K562 (cell line): ENCODE measurements around the gene SLC1A3. TPM values are rescaled to one million over a fixed set of nuclear protein-coding genes. Genes with fewer than 3 reads are reported as not detected.

Source experiments
- ATAC-seq: fragments of 200-7000 bp; cut with Tn5 transposase; 3 replicates; pipeline ENCODE4 v1.9.1; 2020; ENCODE audit warnings: moderate library complexity
- BruUV-seq: library from RNA; stranded (reverse); fragments of 400-500 nt; replicated peaks from 2 replicates; lab custom pipeline; 2021; lab: Mats Ljungman, UMichigan
- CTCF ChIA-PET: fragments of 300-600 bp; formaldehyde crosslinking; extraction: SDS; loops from one replicate; lab custom pipeline; 2021; ENCODE audit warnings: low intra/inter-chr PET ratio; lab: Yijun Ruan, JAX
- POLR2A ChIA-PET: fragments of 300-600, 350-650 bp; sonication (Branson Sonifier 250); formaldehyde crosslinking; extraction: SDS; loops from one replicate; lab custom pipeline; 2021; ENCODE audit warnings: antibody characterized with exemption, inconsistent platforms; lab: Yijun Ruan, JAX
- DNase-seq, 4 experiments: peaks; one replicate each; pipeline versions ENCODE4 v3.0.0 to v3.0.0-alpha.2; 2011 to 2018; ENCODE audit warnings: low spot score in 3 of 4, mixed read lengths in 3 of 4; ENCODE audit errors: extremely low read depth in 1 of 4
- FAIRE-seq: peaks from 2 replicates; lab custom pipeline; 2011; peaks lifted over from hg19 to GRCh38; lab: Jason Lieb, UNC
- H2AFZ ChIP-seq: 2 replicates; pipeline ENCODE4 v1.6.0; 2011; ENCODE audit warnings: low read depth, low read length, control low read depth, inconsistent platforms
- H3K27ac ChIP-seq: fragments of 200-600 bp; 3 replicates; pipeline ENCODE4 v1.8.0; 2011; ENCODE audit warnings: low read depth, mild to moderate bottlenecking, control low read depth, inconsistent platforms, low read length, moderate library complexity, mixed read lengths; ENCODE audit errors: extremely low read depth
- H3K27me3 ChIP-seq, 2 experiments: fragments of 300-600 bp in 1 of 2; 2 replicates in 1 of 2; 3 replicates in 1 of 2; pipeline versions ENCODE4 v1.6.0 to v1.8.0; 2011; ENCODE audit warnings: inconsistent platforms in 2 of 2, low read length in 2 of 2, mild to moderate bottlenecking in 1 of 2, mixed read lengths in 1 of 2, moderate library complexity in 1 of 2; ENCODE audit not compliant: control insufficient read depth in 2 of 2, insufficient read depth in 2 of 2
- H3K36me3 ChIP-seq: fragments of 300-600 bp; 3 replicates; pipeline ENCODE4 v1.8.0; 2011; ENCODE audit warnings: mild to moderate bottlenecking, low read length, inconsistent platforms; ENCODE audit not compliant: control insufficient read depth, insufficient read depth
- H3K4me1 ChIP-seq, 2 experiments: fragments of 200-600 bp in 1 of 2; replicated peaks in 1 of 2; 2 replicates in 1 of 2; 3 replicates in 1 of 2; pipeline versions ENCODE4 v1.5.1 to v1.8.0; 2011; ENCODE audit warnings: inconsistent platforms in 2 of 2, low read length in 2 of 2, mild to moderate bottlenecking in 1 of 2, mixed read lengths in 1 of 2, moderate library complexity in 1 of 2; ENCODE audit not compliant: control insufficient read depth in 2 of 2, insufficient read depth in 2 of 2
- H3K4me2 ChIP-seq: 2 replicates; pipeline ENCODE4 v1.6.1; 2011; ENCODE audit warnings: low read length, control low read depth, inconsistent platforms, mixed read lengths; ENCODE audit not compliant: insufficient read depth
- H3K4me3 ChIP-seq: fragments of 200-600 bp; sonication (generic), shearing (Covaris generic); 2 replicates; pipeline ENCODE4 v1.5.1; 2016; ENCODE audit warnings: control low read depth, inconsistent platforms
- H3K79me2 ChIP-seq: fragments of 200-600 bp; 3 replicates; pipeline ENCODE4 v1.8.0; 2011; ENCODE audit warnings: low read length, inconsistent platforms; ENCODE audit not compliant: control insufficient read depth, insufficient read depth
- H3K9ac ChIP-seq, 2 experiments: 2 replicates each; pipeline versions ENCODE4 v1.6.0 to v1.6.1; 2011; ENCODE audit warnings: low read depth in 2 of 2, low read length in 2 of 2, control low read depth in 1 of 2, inconsistent platforms in 1 of 2, mild to moderate bottlenecking in 1 of 2, mixed read lengths in 1 of 2; ENCODE audit not compliant: insufficient read depth in 1 of 2
- H3K9me1 ChIP-seq: one replicate; pipeline ENCODE4 v1.6.0; 2011; ENCODE audit warnings: inconsistent platforms, mild to moderate bottlenecking, low read length, moderate library complexity; ENCODE audit not compliant: control insufficient read depth, insufficient read depth
- H3K9me3 ChIP-seq: replicated peaks from 2 replicates; pipeline ENCODE4 v1.5.1; 2011; ENCODE audit warnings: low read depth, low read length, inconsistent platforms; ENCODE audit not compliant: control insufficient read depth, insufficient read depth
- H4K20me1 ChIP-seq: replicated peaks from 2 replicates; pipeline ENCODE4 v1.6.1; 2011; ENCODE audit warnings: low read length, inconsistent platforms, mixed read lengths; ENCODE audit not compliant: control insufficient read depth, insufficient read depth
- CCNT2 ChIP-seq: IDR thresholded peaks from 2 replicates; pipeline ENCODE4 v1.6.1; 2011; ENCODE audit warnings: borderline replicate concordance, low read depth, mild to moderate bottlenecking, moderate library complexity, mixed read lengths, low read length; ENCODE audit not compliant: insufficient read length; ENCODE audit errors: extremely low read depth
- CHAMP1 ChIP-seq: fragments of 450-650 bp; IDR thresholded peaks from 2 replicates; pipeline ENCODE4 v1.6.1; 2016; ENCODE audit warnings: mild to moderate bottlenecking
- EHMT2 ChIP-seq: fragments of 450-650 bp; IDR thresholded peaks from 2 replicates; pipeline ENCODE4 v1.6.1; 2018; ENCODE audit warnings: antibody characterized with exemption
- ERF ChIP-seq: fragments of 450-650 bp; formaldehyde crosslinking; IDR thresholded peaks from 2 replicates; pipeline ENCODE4 v1.4.0; 2020; ENCODE audit warnings: mild to moderate bottlenecking, mixed read lengths
- ETV1 ChIP-seq: fragments of 450-650 bp; conservative IDR thresholded peaks from 2 replicates; pipeline ENCODE4 v1.6.1; 2016; ENCODE audit warnings: missing genetic modification characterization, control low read depth, low read depth, missing compliant biosample characterization
- FOXP4 ChIP-seq: sonication (generic); formaldehyde crosslinking; IDR thresholded peaks from 2 replicates; pipeline ENCODE4 v1.8.0; 2022; ENCODE audit warnings: mild to moderate bottlenecking, missing genetic modification reagents, borderline replicate concordance
- HOXB6 ChIP-seq: fragments of 250-450 bp; sonication (Bioruptor Pico); IDR thresholded peaks from 2 replicates; pipeline ENCODE4 v1.5.1; 2022; ENCODE audit warnings: mild to moderate bottlenecking, borderline replicate concordance
- KDM2B ChIP-seq: fragments of 250-450 bp; sonication (Bioruptor Pico); IDR thresholded peaks from 2 replicates; pipeline ENCODE4 v1.8.0; 2021; ENCODE audit warnings: mild to moderate bottlenecking, moderate library complexity
- MCM2 ChIP-seq: fragments of 450-650 bp; IDR thresholded peaks from 2 replicates; pipeline ENCODE4 v1.6.1; 2017; ENCODE audit warnings: low read depth, mild to moderate bottlenecking
- SREBF2 ChIP-seq: sonication (generic); formaldehyde crosslinking; IDR thresholded peaks from 2 replicates; pipeline ENCODE4 v1.4.0; 2020; ENCODE audit warnings: mild to moderate bottlenecking, missing genetic modification reagents
- STAG1 ChIP-seq: sonication (generic); formaldehyde crosslinking; IDR thresholded peaks from 2 replicates; pipeline ENCODE4 v1.5.0; 2020; ENCODE audit warnings: missing genetic modification reagents, borderline replicate concordance
- TRIM24 ChIP-seq, 2 experiments: fragments of 450-650 bp; IDR thresholded peaks; 2 replicates each; pipeline ENCODE4 v1.6.1; 2016
- WGBS: fragments of 100-300 bp; shearing (Covaris generic); methylation state at CpG from one replicate; pipeline ENCODE4 v1.1.6; 2016; ENCODE audit warnings: low coverage, mixed read lengths; ENCODE audit not compliant: insufficient coverage; ENCODE audit errors: missing lambda C conversion rate; 5-methylcytosine and 5-hydroxymethylcytosine counted together
- in situ Hi-C: fragments of 300-500 bp; cut with MboI; formaldehyde crosslinking; loops from 4 replicates; pipeline ENCODE4 v1.15.0; 2018; ENCODE audit warnings: inconsistent platforms, mixed read lengths
- intact Hi-C: fragments of 100-400 bp; cut with micrococcal nuclease; formaldehyde crosslinking; loops from 2 replicates; pipeline ENCODE4 v1.14.2; 2022
- polyA plus RNA-seq, 8 experiments: library from polyadenylated mRNA; depleted of rRNA in 4 of 8; stranded (reverse) in 5 of 8; unstranded in 3 of 8; fragments of >200 nt; fragmentation: Nextera tagmentation in 2 of 8; fragmentation: Illumina TruSeq in 1 of 8; extraction: Ambion mirVana in 2 of 8; extraction: Trizol in 1 of 8; gene quantifications; 2 replicates each; pipeline versions ENCODE4 v1.2.1 to v1.2.3, GENCODE V29; 2011 to 2014; ENCODE audit warnings: inconsistent platforms in 1 of 8, missing spikeins in 1 of 8
- total RNA-seq, 7 experiments: library from RNA; depleted of rRNA in 6 of 7; stranded (reverse); fragments of >200 nt in 6 of 7; fragmentation: Illumina TruSeq in 2 of 7; extraction: Trizol in 2 of 7; gene quantifications; 2 replicates each; pipeline versions ENCODE4 v1.2.1 to v1.2.3, GENCODE V29; 2011 to 2021; ENCODE audit warnings: low replicate concordance in 1 of 7
- TF ChIP-seq, protein P1 (sequence below): fragments of 450-650 bp; IDR thresholded peaks from 2 replicates; pipeline ENCODE4 v1.7.1; 2018; ENCODE audit warnings: mild to moderate bottlenecking, low read depth; ENCODE audit not compliant: partially characterized antibody

SLC1A3 gene
- total and polyA plus RNA-seq, 9 of the 15 experiments (the other 6 are each of a cell fraction or from before 2014, with no cell fraction given), result 0.13 TPM; not detected in 8

GRCh38 chr5:36690041-36690961 is 83.9 kb downstream of the SLC1A3 start:
- Histone ChIP-seq H3K4me2 (peak overlapping the region; percentile 56), H3K36me3 (no peaks in the 10 kb centered on the region), H3K79me2 (no peaks in the 10 kb centered on the region), H3K27ac (no peak overlapping the region), H3K9me3 (no peaks in the 10 kb centered on the region), H4K20me1 (no peaks in the 10 kb centered on the region; the same call in 1 of the 2 replicates), H3K4me1 (peaks cover 0 to 13% of the 10 kb centered on the region in 2 experiments; a peak in 2 of 5 replicates), H3K9ac (0 out of 4 replicates have a peak overlapping the region, but pooled peaks of 1 of the 2 experiments have one; percentile 31), H3K9me1 (no peaks in the 10 kb centered on the region), H3K4me3 (no peak overlapping the region; the same call in 1 of the 2 replicates), H3K27me3 (peaks cover 4 to 29% of the 10 kb centered on the region in 2 experiments; a peak in 3 of 5 replicates), H2AFZ (peak overlapping the region; percentile 90)
- ChIA-PET CTCF (no interaction called here), POLR2A (interaction anchor here (0.7 to 1.0 kb wide), 2 partner anchors 10 to 300 kb away, joined by 3 to 4 read pairs; no protein-coding TSS in a partner anchor)
- intact Hi-C loops (loop anchor here (5.0 to 10.0 kb wide), 5 partner anchors 83 to 728 kb away; partner anchors contain the start of genes NADK2 and SLC1A3), in situ Hi-C loops (loop anchor here (5.0 to 10.0 kb wide), 3 partner anchors 273 to 606 kb away; no protein-coding TSS in a partner anchor)
- DNase-seq, result peak; percentile 74 to 82 (median 76)
- no TSS peak for BruUV-seq
- FAIRE-seq, result peak; percentile 58
- WGBS, result 16% methylated on average over 43 of the region's 50 CpGs
- peak; percentile 95 for ATAC-seq
- TF ChIP-seq EHMT2 (no peak), FOXP4 (CRISPR knock-in tag) (no peak), MCM2 (no peak), KDM2B (CRISPR knock-in tag) (no peak), STAG1 (peak; percentile 46; the same call in 1 of the 2 replicates), ERF (no peak), CHAMP1 (0 out of 2 replicates have a peak, but pooled peaks have one; percentile 42), TRIM24 (IDR thresholded peaks at IDR 0.05) (no peak), SREBF2 (CRISPR knock-in tag) (no peak), ETV1 (tag) (peak; percentile 62), CCNT2 (no peak), HOXB6 (CRISPR knock-in tag) (no peak)
- TF ChIP-seq, protein P1, sequence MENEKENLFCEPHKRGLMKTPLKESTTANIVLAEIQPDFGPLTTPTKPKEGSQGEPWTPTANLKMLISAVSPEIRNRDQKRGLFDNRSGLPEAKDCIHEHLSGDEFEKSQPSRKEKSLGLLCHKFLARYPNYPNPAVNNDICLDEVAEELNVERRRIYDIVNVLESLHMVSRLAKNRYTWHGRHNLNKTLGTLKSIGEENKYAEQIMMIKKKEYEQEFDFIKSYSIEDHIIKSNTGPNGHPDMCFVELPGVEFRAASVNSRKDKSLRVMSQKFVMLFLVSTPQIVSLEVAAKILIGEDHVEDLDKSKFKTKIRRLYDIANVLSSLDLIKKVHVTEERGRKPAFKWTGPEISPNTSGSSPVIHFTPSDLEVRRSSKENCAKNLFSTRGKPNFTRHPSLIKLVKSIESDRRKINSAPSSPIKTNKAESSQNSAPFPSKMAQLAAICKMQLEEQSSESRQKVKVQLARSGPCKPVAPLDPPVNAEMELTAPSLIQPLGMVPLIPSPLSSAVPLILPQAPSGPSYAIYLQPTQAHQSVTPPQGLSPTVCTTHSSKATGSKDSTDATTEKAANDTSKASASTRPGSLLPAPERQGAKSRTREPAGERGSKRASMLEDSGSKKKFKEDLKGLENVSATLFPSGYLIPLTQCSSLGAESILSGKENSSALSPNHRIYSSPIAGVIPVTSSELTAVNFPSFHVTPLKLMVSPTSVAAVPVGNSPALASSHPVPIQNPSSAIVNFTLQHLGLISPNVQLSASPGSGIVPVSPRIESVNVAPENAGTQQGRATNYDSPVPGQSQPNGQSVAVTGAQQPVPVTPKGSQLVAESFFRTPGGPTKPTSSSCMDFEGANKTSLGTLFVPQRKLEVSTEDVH, result no peak
